Thyroid gland (tissue), 4 donors: ENCODE results near the gene PSMD11.

Experiments
- CTCF ChIP-seq, 6 experiments: fragments of 200-600 bp in 3 of 6; fragments of 450-650 bp in 3 of 6; sonication (generic) in 3 of 6; IDR thresholded peaks; one replicate each; pipeline ENCODE4 v1.5.1; 2016 to 2019; ENCODE audit warnings: antibody characterized with exemption in 6 of 6, mild to moderate bottlenecking in 2 of 6, inconsistent platforms in 1 of 6, moderate library complexity in 1 of 6
- POLR2A ChIP-seq, 2 donors: fragments of 450-650 bp; IDR thresholded peaks; one replicate each; pipeline ENCODE4 v1.6.1; 2017; ENCODE audit warnings: antibody characterized with exemption in 2 of 2, mild to moderate bottlenecking in 2 of 2, moderate library complexity in 1 of 2

GRCh38 chr17:32453370-32453769 is 9.1 kb downstream of the PSMD11 start:
- TF ChIP-seq CTCF (IDR thresholded peaks at IDR 0.05), result no peak
- no peak for TF ChIP-seq POLR2A (IDR thresholded peaks at IDR 0.05)
